NCI-H1436 treated with DMSO at 0.1 percent for 48 hours (cell line): ENCODE data around the gene BIN1.

Experiments used
- DNase-seq: peaks from one replicate; lab custom pipeline; 2025; lab: John Stamatoyannopoulos, UW

The BIN1 gene

DNA sequence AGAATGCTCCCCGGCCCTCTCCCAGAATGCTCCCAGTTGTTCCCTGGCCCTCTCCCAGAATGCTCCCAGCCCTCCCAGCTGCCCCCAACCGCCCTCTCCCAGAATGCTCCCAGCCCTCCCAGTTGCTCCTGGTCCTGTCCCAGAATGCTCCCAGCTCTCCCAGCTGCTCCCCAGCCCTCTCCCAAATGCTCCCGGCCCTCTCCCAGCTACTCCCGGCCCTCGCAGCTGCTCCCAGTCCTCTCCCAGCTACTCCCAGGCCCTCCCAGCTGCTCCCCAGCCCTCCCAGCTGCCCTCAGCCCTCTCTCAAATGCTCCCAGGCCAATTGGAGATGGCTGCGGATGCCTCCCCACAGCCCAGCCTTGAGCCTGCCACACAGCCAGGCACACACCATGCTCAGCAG lies 31.1 kb downstream of the BIN1 start:
- no peak for DNase-seq

- no peak for DNase-seq
Observed at GRCh38 chr2:127074936-127075335, 32.0 kb downstream of the BIN1 start.

DNA sequence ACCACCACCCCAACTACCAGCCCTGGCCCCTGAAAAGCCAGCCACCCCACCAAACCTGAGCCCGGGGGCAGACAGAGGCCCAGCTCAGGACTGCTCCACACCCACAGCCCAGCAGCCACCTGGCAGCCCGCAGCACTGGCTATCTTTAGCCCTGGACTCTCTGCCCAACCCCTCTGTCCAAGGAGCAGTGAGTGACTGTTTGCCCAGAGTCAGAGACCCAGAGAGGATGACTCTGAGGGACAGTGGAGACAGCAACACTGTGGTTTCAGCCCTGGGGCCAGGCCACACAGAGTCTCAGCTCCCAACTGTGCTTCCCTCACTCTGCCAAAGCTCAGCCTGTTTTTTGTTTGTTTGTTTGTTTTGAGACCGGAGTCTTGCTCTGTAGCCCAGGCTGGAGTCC lies 32.6 kb downstream of the BIN1 start:
- no peak for DNase-seq

- DNase-seq = no peak
Observed at GRCh38 chr2:127072970-127073369, 34.0 kb downstream of the BIN1 start.

- DNase-seq = no peak
Observed at GRCh38 chr2:127072396-127072795, 34.6 kb downstream of the BIN1 start.

GRCh38 chr2:127071901-127072328 lies 35.0 kb downstream of the BIN1 start:
- no peak for DNase-seq

- DNase-seq = no peak
Observed at GRCh38 chr2:127070221-127070620, 36.7 kb downstream of the BIN1 start.

DNA sequence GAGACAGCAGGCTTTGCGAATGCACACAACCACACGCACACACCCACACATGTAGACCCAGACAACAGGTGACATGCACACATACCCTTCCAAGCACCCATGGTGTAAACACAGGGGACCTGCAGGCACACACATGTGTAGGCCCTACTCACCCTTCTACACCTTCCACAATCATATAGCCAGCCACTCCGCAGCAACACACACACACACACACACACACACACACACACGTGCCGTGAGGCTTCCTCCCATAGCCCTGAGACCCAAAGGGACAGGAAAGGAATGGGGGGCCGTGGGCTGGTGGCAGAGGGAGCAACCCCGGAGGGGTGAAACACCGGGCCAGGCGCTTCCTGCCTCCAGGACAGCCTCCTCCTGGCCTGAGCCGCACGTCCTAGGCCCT lies 37.4 kb downstream of the BIN1 start:
- DNase-seq = no peak

GRCh38 chr2:127069003-127069402 lies 38.0 kb downstream of the BIN1 start:
- DNase-seq = no peak

DNA sequence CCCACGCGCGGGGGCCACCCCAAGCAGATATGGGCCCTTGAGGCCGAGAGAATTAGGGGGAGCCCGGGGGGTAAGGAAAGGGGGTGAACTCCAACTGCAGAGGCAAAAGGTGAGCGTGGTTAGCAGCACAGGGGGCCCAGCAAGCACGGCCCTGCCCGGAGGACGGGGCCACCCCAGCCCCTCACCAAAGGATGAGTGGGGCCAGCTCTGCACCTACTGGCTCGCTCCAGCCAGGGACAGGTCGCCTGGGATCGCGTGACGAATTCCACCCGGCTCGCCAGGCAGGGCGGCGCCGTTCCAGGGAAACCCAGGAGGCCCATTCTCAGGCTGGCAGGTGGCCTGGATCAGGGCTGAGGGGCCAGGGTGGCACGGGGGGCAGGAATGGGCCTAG lies 38.6 kb downstream of the BIN1 start:
- no peak for DNase-seq

- DNase-seq = no peak
Observed at GRCh38 chr2:127067620-127068350, 39.2 kb downstream of the BIN1 start.

GRCh38 chr2:127066942-127067341 lies 40.0 kb downstream of the BIN1 start:
- DNase-seq = no peak

- DNase-seq = no peak
Observed at GRCh38 chr2:127065940-127066318, 41.0 kb downstream of the BIN1 start.

GRCh38 chr2:127065299-127065939 lies 41.5 kb downstream of the BIN1 start:
- DNase-seq = no peak

DNA sequence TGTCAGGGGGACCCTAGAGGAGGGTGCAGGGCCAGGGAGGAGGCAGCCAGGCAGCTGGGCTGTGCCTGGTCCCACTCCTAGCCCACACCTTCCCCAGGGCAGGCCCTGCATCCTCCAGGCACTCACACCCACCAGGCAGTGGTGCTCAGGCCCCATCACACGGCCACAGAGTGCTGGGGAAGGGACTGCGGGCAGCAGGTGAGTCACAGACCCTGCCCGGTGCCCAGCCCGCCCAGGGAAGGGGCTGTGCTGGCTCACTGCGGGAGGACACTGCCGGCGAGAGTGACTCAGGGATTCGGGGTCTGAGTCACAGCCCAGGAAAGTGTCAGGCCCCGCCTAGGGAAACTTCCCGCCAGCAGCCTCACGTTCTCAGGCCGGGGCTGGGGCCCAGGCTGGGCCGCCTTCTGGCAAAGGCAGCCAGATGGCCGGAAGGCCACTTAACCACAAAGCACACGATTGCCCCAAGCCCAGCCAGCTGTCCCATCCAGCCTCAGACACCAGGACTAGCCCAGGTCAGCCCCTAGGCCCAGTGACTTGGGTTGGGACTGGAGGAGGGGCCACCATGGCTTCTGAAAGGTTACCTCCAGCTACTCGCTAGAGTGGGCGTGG lies 42.2 kb downstream of the BIN1 start:
- DNase-seq = no peak

DNA sequence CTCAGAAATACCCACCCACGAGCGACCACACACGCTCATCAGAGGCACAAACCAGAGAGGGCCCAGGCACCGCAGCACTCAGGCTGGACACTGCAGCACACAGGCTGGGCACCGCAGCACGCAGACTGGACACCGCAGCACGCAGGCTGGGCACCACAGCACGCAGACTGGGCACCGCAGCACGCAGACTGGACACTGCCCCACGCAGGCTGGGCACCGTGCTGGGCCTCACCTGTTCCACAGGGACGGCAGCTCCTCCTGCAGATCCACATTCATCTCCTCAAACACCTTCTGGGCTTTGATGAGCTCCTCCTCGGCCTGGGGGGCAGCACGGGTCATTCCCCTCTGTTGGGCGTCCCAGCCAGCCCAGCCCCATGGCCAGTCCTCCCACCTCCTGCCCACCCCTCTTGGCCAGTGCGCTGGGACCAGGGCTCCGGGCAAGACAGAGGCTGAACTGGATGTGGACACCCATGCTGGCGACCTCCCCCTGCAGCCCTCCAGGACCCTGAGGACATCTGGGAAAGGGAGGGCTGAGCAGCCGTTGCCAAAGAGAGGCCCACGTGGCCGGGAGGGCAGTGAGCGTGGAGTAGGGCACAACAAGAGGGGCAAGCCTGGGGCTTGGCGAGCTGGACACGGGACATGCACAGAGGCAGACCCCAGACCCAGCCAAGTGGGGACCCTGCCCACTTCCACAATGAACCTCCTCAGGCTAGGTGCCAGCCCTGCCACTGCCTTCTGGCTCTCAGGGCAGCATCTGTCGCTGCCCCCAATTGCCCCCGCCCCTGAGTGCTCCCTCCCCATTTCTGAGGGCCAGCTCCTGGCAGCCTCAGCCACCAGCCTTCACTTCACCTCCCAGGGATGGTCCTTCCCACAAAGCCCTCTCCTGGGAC lies 43.0 kb downstream of the BIN1 start:
- DNase-seq = no peak

DNA sequence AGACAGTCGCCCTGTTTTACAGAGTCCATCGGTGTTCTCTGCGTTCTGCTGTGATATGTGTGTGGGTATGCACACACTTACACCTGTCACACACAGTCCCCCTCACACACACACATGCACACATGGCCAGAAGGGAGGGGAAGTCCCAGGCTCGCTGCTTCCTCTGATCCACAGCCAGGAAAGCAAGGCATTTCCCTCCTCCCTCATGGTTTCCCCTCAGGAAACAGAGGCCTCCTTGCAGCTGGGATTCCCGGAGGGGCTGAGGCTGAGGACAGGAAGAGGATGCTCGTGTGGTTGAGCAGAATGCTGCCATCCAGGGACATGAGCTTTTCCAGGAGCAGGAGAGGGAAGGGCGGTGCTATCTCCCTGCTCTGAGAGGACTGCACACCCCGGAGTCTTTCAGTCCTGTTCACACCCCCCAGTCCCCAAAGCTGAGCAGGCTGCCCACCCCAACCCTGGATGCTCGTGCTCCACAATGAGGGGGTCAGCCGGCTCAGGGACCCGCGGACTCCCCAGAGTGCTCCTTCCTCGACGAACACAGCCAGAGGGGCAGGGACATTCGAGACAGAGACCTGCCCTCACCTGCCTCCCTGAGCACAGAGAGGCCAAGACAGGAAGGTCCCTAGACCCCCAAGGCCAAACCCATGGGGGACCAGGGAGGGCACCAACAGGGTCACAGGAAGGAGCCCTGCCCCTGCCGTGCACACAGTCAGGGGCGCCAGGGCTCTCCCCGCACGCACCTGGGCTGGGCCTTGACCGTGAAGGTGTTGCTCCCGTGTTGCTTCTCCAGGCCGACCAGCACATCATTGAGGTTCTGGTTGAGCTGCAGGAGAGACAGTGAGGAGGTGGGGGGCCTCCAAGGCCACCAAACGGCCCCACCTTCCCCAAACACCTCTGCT lies 45.3 kb downstream of the BIN1 start:
- no peak for DNase-seq

DNA sequence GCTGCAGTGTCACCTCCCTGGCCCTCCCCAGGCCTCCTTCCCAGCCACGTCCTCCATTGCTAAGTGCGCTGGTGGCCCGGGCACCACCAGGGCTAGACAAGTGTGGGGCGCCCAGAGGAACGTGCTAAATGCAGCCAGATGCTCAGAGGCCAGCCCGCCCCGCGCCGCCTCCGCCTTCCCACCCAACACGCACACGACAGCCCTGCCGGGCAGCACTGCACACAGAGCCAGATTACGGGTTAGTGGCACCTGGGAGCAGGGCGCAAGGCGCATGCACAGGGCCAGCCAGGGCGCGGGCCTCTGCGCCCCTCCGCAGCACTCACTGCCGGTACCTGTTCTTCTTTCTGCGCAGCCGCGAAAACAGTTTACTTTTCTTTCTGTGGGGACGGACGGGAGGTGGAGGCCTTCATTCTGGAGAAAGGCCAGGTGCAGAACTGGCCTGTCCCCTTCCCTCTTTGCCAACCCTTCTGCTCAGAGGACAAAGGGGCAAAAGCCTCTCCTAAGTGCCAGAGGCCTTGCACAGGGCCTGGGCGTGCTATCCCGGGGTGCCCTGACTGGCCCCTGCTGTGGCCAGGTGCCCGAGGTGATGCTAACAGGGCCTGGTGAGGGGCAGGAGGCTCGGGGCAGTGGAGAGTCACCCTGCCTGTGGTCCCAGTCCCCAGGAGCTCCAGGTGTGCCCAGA lies 46.5 kb downstream of the BIN1 start:
- no peak for DNase-seq

GRCh38 chr2:127059559-127059958 lies 47.4 kb downstream of the BIN1 start:
- DNase-seq = no peak

- DNase-seq = no peak
Observed at GRCh38 chr2:127058954-127059252, 48.1 kb downstream of the BIN1 start.
